IMR-90 (cell line): ENCODE data around the gene ERCC6. TPM values are rescaled to one million over a fixed set of nuclear protein-coding genes. Genes with fewer than 3 reads are reported as not detected.

Experiments
- ATAC-seq: fragments of 200-7000 bp; cut with Tn5 transposase; 2 replicates; pipeline ENCODE4 v1.9.1; 2020; ENCODE audit warnings: low read depth, mild to moderate bottlenecking, moderate library complexity
- BruUV-seq: library from RNA; stranded (reverse); fragments of 400-500 nt; replicated peaks from 2 replicates; lab custom pipeline; 2021; lab: Mats Ljungman, UMichigan
- CTCF ChIA-PET: fragments of 300-600 bp; formaldehyde crosslinking; extraction: SDS; loops from one replicate; lab custom pipeline; 2021; ENCODE audit warnings: antibody characterized with exemption; lab: Yijun Ruan, JAX
- POLR2A ChIA-PET: fragments of 300-600 bp; sonication (Branson Sonifier 250); formaldehyde crosslinking; loops from one replicate; lab custom pipeline; 2022; ENCODE audit warnings: antibody characterized with exemption; ENCODE audit not compliant: unreplicated experiment; lab: Charles Lee
- DNase-seq: peaks from one replicate; pipeline ENCODE4 v3.0.0; 2013
- H2AFZ ChIP-seq: replicated peaks from 2 replicates; pipeline ENCODE3; 2013; ENCODE audit warnings: low read length, mild to moderate bottlenecking; ENCODE audit not compliant: poor library complexity
- H2AK5ac ChIP-seq: 2 replicates; pipeline ENCODE4 v1.6.1; 2013; ENCODE audit warnings: low read depth, low read length, inconsistent platforms
- H2AK9ac ChIP-seq: replicated peaks from 2 replicates; pipeline ENCODE3; 2013; ENCODE audit warnings: mild to moderate bottlenecking, low read depth, low read length, moderate library complexity; ENCODE audit not compliant: poor library complexity
- H2BK120ac ChIP-seq: 2 replicates; pipeline ENCODE4 v1.6.1; 2013; ENCODE audit warnings: low read depth, low read length, inconsistent platforms
- H2BK15ac ChIP-seq: 3 replicates; pipeline ENCODE4 v1.6.1; 2013; ENCODE audit warnings: low read depth, low read length, inconsistent platforms
- H2BK20ac ChIP-seq: 2 replicates; pipeline ENCODE4 v1.6.1; 2013; ENCODE audit warnings: low read depth, mild to moderate bottlenecking, inconsistent platforms, low read length, moderate library complexity
- H2BK5ac ChIP-seq: 2 replicates; pipeline ENCODE4 v1.6.1; 2013; ENCODE audit warnings: mild to moderate bottlenecking, low read depth, low read length, inconsistent platforms; ENCODE audit not compliant: poor library complexity, severe bottlenecking
- H3K14ac ChIP-seq: replicated peaks from 2 replicates; pipeline ENCODE4 v1.6.1; 2013; ENCODE audit warnings: low read depth, low read length, inconsistent platforms
- H3K18ac ChIP-seq: 2 replicates; pipeline ENCODE4 v1.6.1; 2013; ENCODE audit warnings: low read depth, low read length, control low read depth
- H3K23ac ChIP-seq: 2 replicates; pipeline ENCODE4 v1.6.1; 2013; ENCODE audit warnings: low read depth, low read length, inconsistent platforms
- H3K27ac ChIP-seq: 2 replicates; pipeline ENCODE4 v1.5.1; 2013; ENCODE audit warnings: mild to moderate bottlenecking, control low read depth, low read length; ENCODE audit not compliant: insufficient read depth
- H3K27me3 ChIP-seq: 2 replicates; pipeline ENCODE4 v1.6.1; 2013; ENCODE audit warnings: low read length; ENCODE audit not compliant: control insufficient read depth, insufficient read depth
- H3K36me3 ChIP-seq: 2 replicates; pipeline ENCODE4 v1.6.1; 2013; ENCODE audit warnings: low read length, mixed read lengths; ENCODE audit not compliant: control insufficient read depth, insufficient read depth
- H3K4ac ChIP-seq: 2 replicates; pipeline ENCODE4 v1.6.1; 2013; ENCODE audit warnings: low read depth, low read length, inconsistent platforms
- H3K4me1 ChIP-seq: 2 replicates; pipeline ENCODE4 v1.6.1; 2013; ENCODE audit warnings: low read length, mixed read lengths; ENCODE audit not compliant: control insufficient read depth, insufficient read depth
- H3K4me2 ChIP-seq: 2 replicates; pipeline ENCODE4 v1.6.1; 2013; ENCODE audit warnings: low read depth, mild to moderate bottlenecking, control low read depth, low read length, moderate library complexity
- H3K4me3 ChIP-seq: 2 replicates; pipeline ENCODE4 v1.5.1; 2013; ENCODE audit warnings: low read depth, mild to moderate bottlenecking, control low read depth, low read length, moderate library complexity; ENCODE audit not compliant: insufficient read depth
- H3K56ac ChIP-seq: 2 replicates; pipeline ENCODE4 v1.6.1; 2013; ENCODE audit warnings: low read length, inconsistent platforms; ENCODE audit not compliant: insufficient read depth; ENCODE audit errors: extremely low read depth
- H3K79me1 ChIP-seq, 2 experiments: 2 replicates each; pipeline ENCODE4 v1.6.1; 2013; ENCODE audit warnings: low read length in 2 of 2, inconsistent platforms in 1 of 2, low read depth in 1 of 2
- H3K9ac ChIP-seq: 2 replicates; pipeline ENCODE4 v1.6.1; 2013; ENCODE audit warnings: low read depth, low read length, control low read depth
- H3K9me1 ChIP-seq: 2 replicates; pipeline ENCODE4 v1.6.1; 2013; ENCODE audit warnings: low read length, inconsistent platforms; ENCODE audit not compliant: insufficient read depth
- H3K9me3 ChIP-seq: 2 replicates; pipeline ENCODE4 v1.6.1; 2013; ENCODE audit warnings: low read length; ENCODE audit not compliant: control insufficient read depth, insufficient read depth
- H4K20me1 ChIP-seq: 2 replicates; pipeline ENCODE4 v1.6.1; 2013; ENCODE audit warnings: low read length, inconsistent platforms; ENCODE audit not compliant: insufficient read depth
- H4K5ac ChIP-seq: 2 replicates; pipeline ENCODE4 v1.6.1; 2013; ENCODE audit warnings: mild to moderate bottlenecking, low read depth, low read length, control low read depth
- H4K8ac ChIP-seq, 2 experiments: 2 replicates each; pipeline ENCODE4 v1.6.1; 2013; ENCODE audit warnings: low read depth in 2 of 2, low read length in 2 of 2, control low read depth in 1 of 2, inconsistent platforms in 1 of 2
- H4K91ac ChIP-seq: 2 replicates; pipeline ENCODE4 v1.6.1; 2013; ENCODE audit warnings: low read depth, low read length, inconsistent platforms; ENCODE audit not compliant: insufficient read depth
- BHLHE40 ChIP-seq: fragments of 150-350 bp; IDR thresholded peaks from 2 replicates; pipeline ENCODE4 v1.6.1; 2016; ENCODE audit warnings: mild to moderate bottlenecking, low read depth, low read length
- CEBPB ChIP-seq: IDR thresholded peaks from 2 replicates; pipeline ENCODE4 v1.6.1; 2012; ENCODE audit warnings: low read depth, low read length, improper control_type of control experiment
- CHD1 ChIP-seq: IDR thresholded peaks from 2 replicates; pipeline ENCODE4 v1.6.1; 2012; ENCODE audit warnings: low read depth, low read length, improper control_type of control experiment
- MAFK ChIP-seq: IDR thresholded peaks from 2 replicates; pipeline ENCODE4 v1.6.1; 2012; ENCODE audit warnings: low read depth, low read length, improper control_type of control experiment
- MAZ ChIP-seq: IDR thresholded peaks from 2 replicates; pipeline ENCODE4 v1.6.1; 2012; ENCODE audit warnings: low read depth, mild to moderate bottlenecking, low read length, improper control_type of control experiment, moderate library complexity, borderline replicate concordance
- MXI1 ChIP-seq: IDR thresholded peaks from 2 replicates; pipeline ENCODE4 v1.6.1; 2012; ENCODE audit warnings: low read depth, mild to moderate bottlenecking, low read length, moderate library complexity, borderline replicate concordance
- POLR2A ChIP-seq: IDR thresholded peaks from 2 replicates; pipeline ENCODE4 v1.6.1; 2012; ENCODE audit warnings: mild to moderate bottlenecking, low read depth, low read length
- RAD21 ChIP-seq: IDR thresholded peaks from 2 replicates; pipeline ENCODE4 v1.6.1; 2012; ENCODE audit warnings: low read length, improper control_type of control experiment
- RCOR1 ChIP-seq: IDR thresholded peaks from 2 replicates; pipeline ENCODE4 v1.6.1; 2012; ENCODE audit warnings: mild to moderate bottlenecking, low read length, improper control_type of control experiment; ENCODE audit not compliant: insufficient replicate concordance
- SMC3 ChIP-seq: fragments of 150-350 bp; IDR thresholded peaks from 2 replicates; pipeline ENCODE4 v1.6.1; 2016; ENCODE audit warnings: low read depth, mild to moderate bottlenecking, antibody characterized with exemption, low read length, moderate library complexity
- WGBS, 2 experiments: methylation state at CpG; one replicate each; pipeline versions ENCODE4 v1.1.5 to v1.1.7; 2013; ENCODE audit warnings: missing lambda C conversion rate in 2 of 2; ENCODE audit not compliant: insufficient read length in 1 of 2; ENCODE audit errors: extremely low coverage in 2 of 2; 5-methylcytosine and 5-hydroxymethylcytosine counted together
- dilution Hi-C: fragments of 300-500 bp; cut with HindIII; formaldehyde crosslinking; loops from one replicate; pipeline ENCODE4 v1.14.3; 2018; ENCODE audit warnings: low sequenced_read_pairs; ENCODE audit not compliant: unreplicated experiment
- in situ Hi-C: fragments of 300-500 bp; cut with MboI; formaldehyde crosslinking; loops from 3 replicates; pipeline ENCODE4 v1.14.3; 2019; ENCODE audit warnings: low sequenced_read_pairs, inconsistent platforms, mixed read lengths
- intact Hi-C: fragments of 100-400 bp; cut with micrococcal nuclease; formaldehyde crosslinking; loops from 2 replicates; pipeline ENCODE4 v1.10.0; 2022
- polyA plus RNA-seq, 3 experiments: library from polyadenylated mRNA; depleted of rRNA; stranded (reverse); fragments of >200 nt; gene quantifications; 2 replicates each; pipeline ENCODE4 v1.2.3, GENCODE V29; 2012; ENCODE audit warnings: low replicate concordance in 1 of 3
- total RNA-seq: library from RNA; depleted of rRNA; stranded (reverse); fragments of >200 nt; gene quantifications from 2 replicates; pipeline ENCODE4 v1.2.3, GENCODE V29; 2012
- TF ChIP-seq, protein P1 (sequence below): conservative IDR thresholded peaks from 2 replicates; pipeline ENCODE4 v1.5.1; 2012; ENCODE audit warnings: mild to moderate bottlenecking, low read depth, low read length, improper control_type of control experiment
- TF ChIP-seq, protein P2 (sequence below): fragments of 150-350 bp; IDR thresholded peaks from 2 replicates; pipeline ENCODE4 v1.6.1; 2017; ENCODE audit warnings: mild to moderate bottlenecking, antibody characterized with exemption, low read length, low read depth

The ERCC6 gene
- total and polyA plus RNA-seq, 2 of the 4 experiments (the other 2 are of a cell fraction), result 7.3 to 14.9 TPM

DNA sequence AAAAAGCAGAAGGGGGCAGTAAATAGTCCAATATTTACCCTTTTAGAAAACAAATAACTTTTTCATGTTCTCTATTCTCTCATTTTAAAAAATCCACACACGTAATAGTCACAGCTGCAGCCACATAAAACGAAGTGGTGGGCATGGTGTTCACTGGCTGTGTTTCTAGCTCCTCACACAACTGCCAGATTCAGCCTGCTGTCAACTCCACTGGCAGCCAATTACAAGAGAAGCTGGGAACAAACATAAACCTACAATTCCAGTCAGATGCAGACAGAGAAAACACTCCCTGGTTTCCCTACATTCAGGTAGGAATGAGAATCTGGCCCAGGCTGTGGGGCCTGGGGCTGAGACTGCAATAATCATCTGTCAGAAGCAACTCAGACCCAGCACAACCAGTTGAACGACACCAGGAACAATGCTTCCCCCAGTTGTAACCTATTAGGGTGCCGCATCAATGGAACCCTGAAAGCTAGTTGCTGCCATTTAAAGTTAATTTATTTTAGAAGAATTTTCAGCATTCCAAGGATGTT lies 29.1 kb downstream of the ERCC6 start:
- no peak overlapping the region for H3K23ac ChIP-seq
- H2BK5ac ChIP-seq, result no peak overlapping the region
- no peak overlapping the region for H4K5ac ChIP-seq
- TF ChIP-seq MXI1, result no peak
- TF ChIP-seq MAZ, result no peak
- TF ChIP-seq, protein P1, sequence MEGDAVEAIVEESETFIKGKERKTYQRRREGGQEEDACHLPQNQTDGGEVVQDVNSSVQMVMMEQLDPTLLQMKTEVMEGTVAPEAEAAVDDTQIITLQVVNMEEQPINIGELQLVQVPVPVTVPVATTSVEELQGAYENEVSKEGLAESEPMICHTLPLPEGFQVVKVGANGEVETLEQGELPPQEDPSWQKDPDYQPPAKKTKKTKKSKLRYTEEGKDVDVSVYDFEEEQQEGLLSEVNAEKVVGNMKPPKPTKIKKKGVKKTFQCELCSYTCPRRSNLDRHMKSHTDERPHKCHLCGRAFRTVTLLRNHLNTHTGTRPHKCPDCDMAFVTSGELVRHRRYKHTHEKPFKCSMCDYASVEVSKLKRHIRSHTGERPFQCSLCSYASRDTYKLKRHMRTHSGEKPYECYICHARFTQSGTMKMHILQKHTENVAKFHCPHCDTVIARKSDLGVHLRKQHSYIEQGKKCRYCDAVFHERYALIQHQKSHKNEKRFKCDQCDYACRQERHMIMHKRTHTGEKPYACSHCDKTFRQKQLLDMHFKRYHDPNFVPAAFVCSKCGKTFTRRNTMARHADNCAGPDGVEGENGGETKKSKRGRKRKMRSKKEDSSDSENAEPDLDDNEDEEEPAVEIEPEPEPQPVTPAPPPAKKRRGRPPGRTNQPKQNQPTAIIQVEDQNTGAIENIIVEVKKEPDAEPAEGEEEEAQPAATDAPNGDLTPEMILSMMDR, result no peak
- TF ChIP-seq CHD1, result no peak
- TF ChIP-seq POLR2A, result no peak
- no peak for TF ChIP-seq RAD21
- TF ChIP-seq BHLHE40, result no peak
- no peak for TF ChIP-seq CEBPB
- TF ChIP-seq MAFK, result no peak
- TF ChIP-seq RCOR1, result no peak
- TF ChIP-seq SMC3, result no peak
- TF ChIP-seq, protein P2, sequence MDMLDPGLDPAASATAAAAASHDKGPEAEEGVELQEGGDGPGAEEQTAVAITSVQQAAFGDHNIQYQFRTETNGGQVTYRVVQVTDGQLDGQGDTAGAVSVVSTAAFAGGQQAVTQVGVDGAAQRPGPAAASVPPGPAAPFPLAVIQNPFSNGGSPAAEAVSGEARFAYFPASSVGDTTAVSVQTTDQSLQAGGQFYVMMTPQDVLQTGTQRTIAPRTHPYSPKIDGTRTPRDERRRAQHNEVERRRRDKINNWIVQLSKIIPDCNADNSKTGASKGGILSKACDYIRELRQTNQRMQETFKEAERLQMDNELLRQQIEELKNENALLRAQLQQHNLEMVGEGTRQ, result no peak
- H3K56ac ChIP-seq, result no peak overlapping the region
- ATAC-seq (no peak), DNase-seq (no peak)
- H2BK15ac ChIP-seq, result no peak overlapping the region
- no peak overlapping the region for H3K27ac ChIP-seq
- no peak overlapping the region for H4K91ac ChIP-seq
- no CpG with 5 or more reads among the region's 4 CpGs for WGBS, 2 experiments
- no peaks in the 10 kb centered on the region for H3K9me1 ChIP-seq
- H3K9ac ChIP-seq, result no peak overlapping the region
- in situ Hi-C loops, result loop anchor here (5.0 to 25.0 kb wide), 2 partner anchors 533 to 948 kb away; no protein-coding TSS in a partner anchor
- H3K27me3 ChIP-seq, result no peaks in the 10 kb centered on the region
- no TSS peak for BruUV-seq
- H3K4me2 ChIP-seq, result no peak overlapping the region
- H3K18ac ChIP-seq, result no peak overlapping the region
- no peaks in the 10 kb centered on the region; a peak in 1 of 4 replicates for H3K79me1 ChIP-seq
- peaks cover 3% of the 10 kb centered on the region; the same call in 1 of the 2 replicates for H4K20me1 ChIP-seq
- H3K4me1 ChIP-seq, result peaks cover 2% of the 10 kb centered on the region; the same call in 1 of the 2 replicates
- no peak overlapping the region for H3K4ac ChIP-seq
- ChIA-PET CTCF (interaction anchor here (1.0 to 5.3 kb wide), 3 partner anchors 102 to 854 kb away, joined by 3 to 30 read pairs (median 6); no protein-coding TSS in a partner anchor), POLR2A (no interaction called here)
- intact Hi-C loops, result loop anchor here (10.0 kb wide), 2 partner anchors 345 to 955 kb away; no protein-coding TSS in a partner anchor
- no peak overlapping the region for H2BK20ac ChIP-seq
- no peak overlapping the region for H2AK5ac ChIP-seq
- no peak overlapping the region for H3K14ac ChIP-seq
- H4K8ac ChIP-seq, result no peak overlapping the region
- H3K4me3 ChIP-seq, result no peak overlapping the region
- H3K9me3 ChIP-seq, result no peaks in the 10 kb centered on the region
- H2AFZ ChIP-seq, result no peak overlapping the region
- H3K36me3 ChIP-seq, result 0 out of 2 replicates have a peak, but pooled peaks cover 1% of the 10 kb centered on the region
- no peak overlapping the region for H2BK120ac ChIP-seq
- no peak overlapping the region for H2AK9ac ChIP-seq
- dilution Hi-C loops, result no loop called here
